HG03469 (cell line): ENCODE data around the gene ALPG.
"Not testable (repeated sequence)": the region's sequence is repeated elsewhere in the genome, so short reads cannot be mapped to it uniquely, and the experiment has no call there.

ENCODE experiments used
- ATAC-seq: cut with Tn5 transposase; IDR thresholded peaks from one replicate; pipeline ENCODE4 v1.9.1; 2021; ENCODE audit warnings: mild to moderate bottlenecking, moderate library complexity, moderate number of reproducible peaks; ENCODE audit not compliant: unreplicated experiment

The ALPG gene

GRCh38 chr2:232418466-232419244 lies 12.0 kb downstream of the ALPG start:
- ATAC-seq = no peak

- ATAC-seq = no peak
Observed at GRCh38 chr2:232419245-232420072, 12.8 kb downstream of the ALPG start.

GRCh38 chr2:232420073-232420454 lies 13.4 kb downstream of the ALPG start:
- no peak for ATAC-seq

GRCh38 chr2:232420463-232421188 lies 14.0 kb downstream of the ALPG start:
- ATAC-seq = no peak

GRCh38 chr2:232421189-232421785 lies 14.6 kb downstream of the ALPG start:
- ATAC-seq = no peak

- no peak for ATAC-seq
Observed at GRCh38 chr2:232422051-232422450, 15.4 kb downstream of the ALPG start.

- not testable (repeated sequence) for ATAC-seq
Observed at GRCh38 chr2:232422996-232423395, 16.4 kb downstream of the ALPG start.

- ATAC-seq = not testable (repeated sequence)
Observed at GRCh38 chr2:232423407-232423806, 16.8 kb downstream of the ALPG start.

- ATAC-seq = no peak
Observed at GRCh38 chr2:232431705-232432590, 25.3 kb downstream of the ALPG start.

- no peak for ATAC-seq
Observed at GRCh38 chr2:232432598-232433184, 26.0 kb downstream of the ALPG start.

- not testable (repeated sequence) for ATAC-seq
Observed at GRCh38 chr2:232433622-232434021, 27.0 kb downstream of the ALPG start.

GRCh38 chr2:232434091-232434490 lies 27.4 kb downstream of the ALPG start:
- ATAC-seq = no peak

GRCh38 chr2:232434563-232435374 lies 28.1 kb downstream of the ALPG start:
- no peak for ATAC-seq

GRCh38 chr2:232435375-232435648 lies 28.7 kb downstream of the ALPG start:
- no peak for ATAC-seq

- no peak for ATAC-seq
Observed at GRCh38 chr2:232435805-232436204, 29.2 kb downstream of the ALPG start.

GRCh38 chr2:232436381-232437194 lies 29.9 kb downstream of the ALPG start:
- ATAC-seq = no peak

GRCh38 chr2:232437195-232437571 lies 30.5 kb downstream of the ALPG start:
- no peak for ATAC-seq

GRCh38 chr2:232438091-232438490 lies 31.4 kb downstream of the ALPG start:
- ATAC-seq = no peak
